ENCODE measurements around the gene MEP1B. TPM values are rescaled to one million over a fixed set of nuclear protein-coding genes. Genes with fewer than 3 reads are reported as not detected.
"Not testable (repeated sequence)": the region's sequence is repeated elsewhere in the genome, so short reads cannot be mapped to it uniquely, and the experiment has no call there.

MEP1B gene
- under 1 TPM in 1 of 2 experiments, not detected in 1; 0.30 TPM for total RNA-seq
- polyA plus RNA-seq, result not detected
- total RNA-seq, result 0 to 0.22 (median 0.13) reads per million in 6 experiments

DNA sequence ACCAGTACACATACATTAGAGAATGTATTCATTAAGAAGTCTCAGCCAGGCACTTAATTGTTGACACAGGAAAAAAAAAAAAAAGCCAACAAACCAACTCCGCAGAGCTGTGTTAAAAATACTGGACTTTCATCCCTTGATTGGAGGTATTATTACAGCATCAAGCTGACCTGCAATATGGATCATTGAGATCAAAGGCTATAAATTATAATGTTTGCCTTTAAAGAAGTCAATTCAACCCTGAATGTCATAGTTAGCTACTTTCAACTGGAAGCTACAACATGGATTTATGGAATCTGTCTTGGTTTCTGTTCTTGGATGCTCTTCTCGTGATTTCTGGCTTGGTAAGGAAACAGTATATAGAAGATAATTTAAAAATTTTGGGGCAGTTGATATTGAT, at the start of gene MEP1B:
TSS of gene MEP1B (plus strand) at position 250 of the 400 bp plus-strand sequence. CDS start at position 282, 32 bp downstream.
- DNase-seq (no peak), ATAC-seq (no peak)
- POLR2A ChIA-PET, result no interaction called here
- H3K9me3 Mint-ChIP-seq, result peaks cover 0 to 15% (median 8%) of the 10 kb centered on the region in 9 donors
- no peak within 1 kb of the TSS for H3K27ac Mint-ChIP-seq
- H3K4me3 Mint-ChIP-seq, result no peak within 1 kb of the TSS
- peaks cover 11 to 27% (median 11%) of the 10 kb centered on the region in 5 donors for H3K27me3 Mint-ChIP-seq
- peaks cover 0 to 15% (median 10%) of the 10 kb centered on the region in 3 donors for H3K36me3 Mint-ChIP-seq
- H3K4me1 Mint-ChIP-seq, result no peaks in the 10 kb centered on the region

DNA sequence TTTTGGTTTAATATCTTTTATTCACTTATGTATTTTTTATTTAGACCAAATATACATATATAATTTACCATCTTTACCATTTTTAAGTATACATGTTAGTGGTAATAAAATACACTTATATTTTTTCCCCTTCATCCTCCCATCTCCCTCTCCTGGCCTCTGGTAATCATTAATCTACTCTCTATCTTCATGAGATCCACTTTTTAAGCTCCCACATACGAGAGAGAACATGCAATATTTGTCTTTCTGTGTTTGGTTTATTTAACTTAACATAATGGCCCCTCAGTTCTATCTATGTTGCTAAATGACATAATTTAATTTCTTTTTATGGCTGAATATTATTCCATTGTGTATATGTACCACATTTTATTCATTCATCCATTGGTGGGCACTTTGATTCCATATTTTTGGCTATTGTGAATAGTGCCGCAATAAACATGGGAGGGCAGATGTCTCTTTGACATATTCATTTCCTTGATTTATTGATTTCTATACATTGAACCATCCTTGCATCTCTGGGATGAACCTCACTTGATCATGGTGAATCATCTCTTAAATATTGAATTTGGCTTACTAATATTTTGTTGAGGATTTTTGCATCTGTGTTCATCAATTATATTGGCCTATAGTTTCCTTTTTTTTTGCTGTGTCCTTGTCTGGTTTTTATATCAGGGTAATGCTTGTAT, 41.5 kb upstream of the MEP1B start:
- Mint-ChIP-seq H3K27ac (no peak overlapping the region), H3K4me1 (peaks cover 0 to 3% (median 0%) of the 10 kb centered on the region in 4 donors), H3K4me3 (no peak overlapping the region), H3K9me3 (peaks cover 0 to 1% (median 0%) of the 10 kb centered on the region in 9 donors), H3K27me3 (peaks cover 0 to 1% (median 0%) of the 10 kb centered on the region in 5 donors), H3K36me3 (peaks cover 0 to 5% (median 0%) of the 10 kb centered on the region in 3 donors)
- POLR2A ChIA-PET, result no interaction called here
- no peak for DNase-seq
- no peak for ATAC-seq

GRCh38 chr18:32152705-32153448, 37.0 kb upstream of the MEP1B start:
- POLR2A ChIA-PET, result interaction anchor here (0.7 kb wide), 1 partner anchor 27 kb away, joined by 7 read pairs; no protein-coding TSS in a partner anchor
- DNase-seq, result no peak
- H3K4me3 Mint-ChIP-seq, result no peak overlapping the region

DNA sequence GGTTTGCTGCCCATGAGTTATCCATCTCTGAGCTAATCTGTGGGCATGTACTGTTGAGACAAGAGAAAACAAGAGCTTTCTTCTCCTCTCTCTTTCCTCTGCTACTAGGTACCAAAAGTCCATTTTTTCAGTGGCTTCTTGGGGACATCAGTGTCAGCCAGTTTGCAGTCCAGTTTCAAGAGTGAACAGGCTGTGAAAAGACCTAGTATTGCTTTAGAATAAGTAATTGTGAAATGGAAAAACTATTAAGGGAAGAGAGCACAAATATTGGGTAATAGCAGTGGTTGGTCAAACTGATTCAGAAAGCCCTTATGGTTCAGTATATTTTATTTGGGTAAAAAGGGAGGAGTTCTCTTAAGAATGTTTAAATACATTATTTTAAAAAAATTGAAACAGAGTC, 33.0 kb upstream of the MEP1B start:
- DNase-seq, result no peak
- peaks cover 2 to 9% (median 7%) of the 10 kb centered on the region in 4 donors for H3K4me1 Mint-ChIP-seq
- POLR2A ChIA-PET, result no interaction called here
- H3K36me3 Mint-ChIP-seq, result peaks cover 0 to 2% (median 0%) of the 10 kb centered on the region in 3 donors
- no peak overlapping the region for H3K4me3 Mint-ChIP-seq
- peaks cover 0 to 11% (median 7%) of the 10 kb centered on the region in 5 donors for H3K27me3 Mint-ChIP-seq
- no peaks in the 10 kb centered on the region for H3K9me3 Mint-ChIP-seq
- ATAC-seq, result no peak
- no peak overlapping the region for H3K27ac Mint-ChIP-seq

More at GRCh38 chr18:32152705-32153448, 37.0 kb upstream of the MEP1B start:
- Mint-ChIP-seq H3K36me3 (peaks cover 0 to 5% (median 0%) of the 10 kb centered on the region in 3 donors), H3K4me1 (peaks cover 0 to 3% (median under 1%) of the 10 kb centered on the region in 4 donors), H3K27me3 (peaks cover 0 to 7% (median 4%) of the 10 kb centered on the region in 5 donors), H3K9me3 (peaks cover 0 to 1% (median 0%) of the 10 kb centered on the region in 9 donors), H3K27ac (no peak overlapping the region)
- ATAC-seq, result no peak

- H3K4me1 Mint-ChIP-seq, result peaks cover 2 to 9% (median 7%) of the 10 kb centered on the region in 4 donors
- H3K27ac Mint-ChIP-seq, result peak overlapping the region in 1 of 10 donors; percentile 9
- H3K9me3 Mint-ChIP-seq, result no peaks in the 10 kb centered on the region
- POLR2A ChIA-PET, result no interaction called here
- no peak for DNase-seq
- H3K27me3 Mint-ChIP-seq, result peaks cover 0 to 11% (median 7%) of the 10 kb centered on the region in 5 donors
- no peak for ATAC-seq
- H3K4me3 Mint-ChIP-seq, result peak overlapping the region in 5 of 10 donors; percentile 74 to 84 (median 83)
- no peaks in the 10 kb centered on the region for H3K36me3 Mint-ChIP-seq
Observed at GRCh38 chr18:32157580-32157979, 32.3 kb upstream of the MEP1B start.

DNA sequence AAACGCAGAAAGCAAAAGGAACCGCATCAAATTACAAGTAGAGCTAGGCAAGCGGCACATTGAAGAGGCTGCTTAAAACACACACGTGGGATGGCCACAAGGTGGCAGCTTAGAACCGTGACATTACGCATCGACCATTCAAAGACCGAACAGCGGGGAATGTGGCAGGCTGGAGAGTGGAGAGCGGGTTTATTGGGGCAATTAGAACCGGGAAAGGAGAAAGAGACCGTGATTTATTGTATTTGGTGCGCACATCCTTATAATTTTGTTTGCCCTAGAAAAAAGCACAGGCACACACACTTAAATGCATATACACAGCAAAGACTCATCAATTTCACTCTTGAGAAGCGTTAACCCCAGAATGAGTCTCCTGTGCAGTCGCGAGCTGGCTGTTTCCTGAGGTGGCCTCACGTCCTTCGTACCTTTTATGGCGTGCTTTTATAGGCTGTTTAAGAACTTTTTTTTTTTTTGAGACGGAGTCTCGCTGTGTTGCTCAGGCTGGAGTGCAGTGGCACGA, 31.7 kb upstream of the MEP1B start:
- ATAC-seq (peak; percentile 96), DNase-seq (peak; percentile 45 to 85 (median 70))
- Mint-ChIP-seq H3K4me3 (peak overlapping the region; percentile 64 to 90 (median 82)), H3K27ac (peak overlapping the region in 4 of 10 donors; percentile 1 to 75 (median 6)), H3K4me1 (peaks cover 2 to 9% (median 7%) of the 10 kb centered on the region in 4 donors), H3K36me3 (no peaks in the 10 kb centered on the region), H3K9me3 (no peaks in the 10 kb centered on the region), H3K27me3 (peaks cover 0 to 11% (median 7%) of the 10 kb centered on the region in 5 donors)
- POLR2A ChIA-PET, result no interaction called here

DNA sequence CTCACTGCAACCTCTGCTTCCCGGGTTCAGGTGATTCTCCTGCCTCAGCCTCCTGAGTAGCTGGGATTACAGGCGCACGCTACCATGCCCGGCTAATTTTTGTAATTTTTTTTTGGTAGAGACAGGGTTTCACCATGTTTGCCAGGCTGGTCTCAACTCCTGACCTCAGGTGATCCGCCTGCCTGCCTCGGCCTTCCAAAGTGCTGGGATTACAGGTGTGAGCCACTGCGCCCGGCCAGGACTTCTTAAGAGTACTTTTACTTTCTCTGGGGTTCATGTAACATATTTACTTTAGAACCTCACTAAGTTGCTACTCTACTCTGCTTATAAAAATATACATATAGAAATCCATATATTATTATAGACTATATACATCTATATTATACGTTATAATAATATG, 31.2 kb upstream of the MEP1B start:
- DNase-seq, result peak in 1 of 10 donors; percentile 4
- H3K4me3 Mint-ChIP-seq, result peak overlapping the region; percentile 64 to 90 (median 82)
- ATAC-seq, H3K27ac Mint-ChIP-seq, H3K36me3 Mint-ChIP-seq, POLR2A ChIA-PET, H3K9me3 Mint-ChIP-seq, H3K4me1 Mint-ChIP-seq: not testable (repeated sequence)
- H3K27me3 Mint-ChIP-seq, result peaks cover 0 to 11% (median 7%) of the 10 kb centered on the region in 5 donors

DNA sequence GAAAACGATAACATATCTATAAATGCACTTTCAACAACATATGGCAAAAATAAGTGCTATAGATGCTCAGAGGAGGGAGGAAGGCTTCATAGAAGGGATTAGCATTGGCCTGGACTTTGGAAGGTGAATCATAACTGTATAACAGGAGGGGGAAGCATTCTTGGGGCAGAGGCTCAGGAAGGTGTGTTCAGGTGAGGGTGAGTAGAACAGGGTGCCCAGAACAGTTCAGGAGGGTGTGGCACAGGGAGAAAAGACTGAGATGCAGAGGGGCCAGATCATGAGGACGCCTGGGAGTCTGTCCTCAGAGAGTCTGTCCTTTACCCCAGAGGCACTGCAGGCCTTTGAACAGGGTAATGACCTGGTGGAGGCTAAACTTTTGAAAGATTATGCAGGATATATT, 29.3 kb upstream of the MEP1B start:
- Mint-ChIP-seq H3K27ac (no peak overlapping the region), H3K4me1 (peaks cover 2 to 9% (median 7%) of the 10 kb centered on the region in 4 donors), H3K36me3 (no peaks in the 10 kb centered on the region), H3K4me3 (no peak overlapping the region), H3K9me3 (no peaks in the 10 kb centered on the region), H3K27me3 (peaks cover 0 to 9% (median 7%) of the 10 kb centered on the region in 5 donors)
- POLR2A ChIA-PET, result no interaction called here
- no peak for ATAC-seq
- no peak for DNase-seq

DNA sequence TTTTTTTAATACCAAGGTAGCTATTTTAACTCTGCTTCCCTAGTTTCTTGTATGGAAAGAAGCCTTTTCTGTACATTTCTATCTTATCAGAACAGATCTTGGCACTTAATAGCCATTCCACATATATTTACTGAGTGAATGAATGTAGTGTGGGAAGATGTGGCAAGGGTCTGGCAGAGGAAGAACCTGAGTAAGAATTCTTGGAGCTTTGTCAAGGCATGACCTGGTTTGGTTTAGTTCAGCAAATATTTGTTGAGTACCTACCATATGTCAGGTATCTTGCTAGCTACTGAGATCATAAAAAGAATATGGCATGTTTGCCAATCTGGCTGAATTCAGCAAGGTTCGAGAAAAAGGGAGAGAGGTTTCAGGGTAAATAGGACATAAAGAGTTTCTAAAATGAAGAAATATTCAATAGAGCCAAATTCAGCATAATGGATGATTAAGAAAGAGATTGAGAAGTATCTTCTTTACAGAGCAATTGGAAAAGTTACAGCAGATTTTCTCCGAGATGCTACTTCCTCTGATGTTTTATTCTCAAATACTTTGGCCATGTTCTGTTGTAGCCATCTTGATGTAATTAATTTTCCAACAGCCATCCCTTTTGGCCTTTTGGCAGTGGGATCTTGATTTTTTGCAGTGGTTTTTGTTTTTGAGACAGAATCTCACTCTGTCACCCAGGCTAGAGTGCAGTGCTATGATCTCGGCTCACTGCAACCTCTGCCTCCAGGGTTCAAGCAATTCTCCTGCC, 21.7 kb upstream of the MEP1B start:
- ATAC-seq, result no peak
- no peak for DNase-seq
- H3K27me3 Mint-ChIP-seq, result peaks cover 0 to 8% (median 4%) of the 10 kb centered on the region in 5 donors
- peaks cover 0 to 2% (median 0%) of the 10 kb centered on the region in 9 donors for H3K9me3 Mint-ChIP-seq
- no peak overlapping the region for H3K4me3 Mint-ChIP-seq
- no peaks in the 10 kb centered on the region for H3K4me1 Mint-ChIP-seq
- peaks cover 0 to 2% (median 0%) of the 10 kb centered on the region in 3 donors for H3K36me3 Mint-ChIP-seq
- POLR2A ChIA-PET, result no interaction called here
- no peak overlapping the region for H3K27ac Mint-ChIP-seq

DNA sequence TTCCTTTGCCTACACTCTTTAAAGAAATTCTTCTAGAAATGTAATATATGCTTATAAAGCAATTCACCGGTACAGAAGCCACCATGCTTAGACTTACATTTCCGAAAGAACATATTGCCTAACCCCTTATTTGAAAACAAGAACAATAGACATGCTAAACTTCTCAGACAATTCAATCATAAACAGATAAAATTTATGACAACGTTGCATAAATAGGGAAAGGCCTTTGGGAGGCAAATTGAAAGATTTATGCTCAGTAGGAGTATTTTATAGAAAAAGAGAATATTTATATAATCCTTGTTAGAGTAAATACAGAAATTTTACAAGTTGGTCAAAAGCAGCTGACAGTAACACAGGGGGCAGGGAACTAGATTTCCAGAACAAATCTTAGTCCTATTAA, 16.2 kb upstream of the MEP1B start:
- Mint-ChIP-seq H3K4me3 (no peak overlapping the region), H3K36me3 (peaks cover 0 to 2% (median 0%) of the 10 kb centered on the region in 3 donors), H3K27ac (no peak overlapping the region), H3K27me3 (peaks cover 2 to 10% (median 4%) of the 10 kb centered on the region in 5 donors), H3K4me1 (no peaks in the 10 kb centered on the region), H3K9me3 (peaks cover 0 to 2% (median 0%) of the 10 kb centered on the region in 9 donors)
- POLR2A ChIA-PET, result no interaction called here
- ATAC-seq (no peak), DNase-seq (no peak)

GRCh38 chr18:32174719-32175118, 15.1 kb upstream of the MEP1B start:
- POLR2A ChIA-PET, result no interaction called here
- DNase-seq (no peak), ATAC-seq (no peak)
- Mint-ChIP-seq H3K27ac (no peak overlapping the region), H3K4me3 (no peak overlapping the region), H3K4me1 (no peaks in the 10 kb centered on the region), H3K9me3 (peaks cover 0 to 2% (median 0%) of the 10 kb centered on the region in 9 donors), H3K27me3 (peaks cover 0 to 10% (median 4%) of the 10 kb centered on the region in 5 donors), H3K36me3 (no peaks in the 10 kb centered on the region)

DNA sequence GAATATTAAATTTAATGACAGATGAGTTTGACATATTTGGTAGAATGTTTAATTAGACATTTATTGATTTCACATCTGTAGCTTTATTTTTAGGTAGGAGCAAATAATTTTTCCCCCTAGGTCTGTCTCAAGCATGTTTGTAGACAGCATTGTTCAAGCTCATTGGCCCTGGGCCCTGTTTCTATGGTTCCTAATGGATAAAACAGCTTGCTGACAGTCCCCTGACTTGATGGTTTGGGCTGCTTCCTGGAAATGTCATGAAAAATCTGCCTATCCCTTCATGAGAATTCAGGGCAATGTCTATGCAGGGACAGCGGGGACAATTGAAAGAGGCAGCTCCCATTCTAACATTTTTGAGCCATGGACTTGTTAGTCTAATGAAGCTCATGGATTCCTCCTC, 14.6 kb upstream of the MEP1B start:
- H3K4me3 Mint-ChIP-seq, result no peak overlapping the region

More for the DNA sequence above, 14.6 kb upstream of the MEP1B start:
- POLR2A ChIA-PET, result no interaction called here
- Mint-ChIP-seq H3K4me1 (no peaks in the 10 kb centered on the region), H3K9me3 (peaks cover 0 to 2% (median 0%) of the 10 kb centered on the region in 9 donors), H3K27ac (no peak overlapping the region), H3K27me3 (peaks cover 0 to 10% (median 4%) of the 10 kb centered on the region in 5 donors), H3K36me3 (no peaks in the 10 kb centered on the region)
- no peak for ATAC-seq
- no peak for DNase-seq
